GM21360 (cell line): ENCODE results near the gene GPBAR1.

Experiments
- ATAC-seq: cut with Tn5 transposase; IDR thresholded peaks from one replicate; pipeline ENCODE4 v1.9.1; 2021; ENCODE audit warnings: mild to moderate bottlenecking, moderate library complexity; ENCODE audit not compliant: unreplicated experiment

The GPBAR1 gene

GRCh38 chr2:218238887-218239286, 21.9 kb upstream of the GPBAR1 start:
- ATAC-seq = no peak

GRCh38 chr2:218244204-218244603, 16.6 kb upstream of the GPBAR1 start:
- no peak for ATAC-seq

- no peak for ATAC-seq
Observed at GRCh38 chr2:218244665-218245064, 16.1 kb upstream of the GPBAR1 start.

- no peak for ATAC-seq
Observed at GRCh38 chr2:218245214-218245613, 15.6 kb upstream of the GPBAR1 start.

GRCh38 chr2:218249691-218250090, 11.1 kb upstream of the GPBAR1 start:
- no peak for ATAC-seq

GRCh38 chr2:218252509-218253231, 8.1 kb upstream of the GPBAR1 start:
- ATAC-seq = no peak

- ATAC-seq = no peak
Observed at GRCh38 chr2:218253232-218253625, 7.6 kb upstream of the GPBAR1 start.

- no peak for ATAC-seq
Observed at GRCh38 chr2:218255446-218255845, 5.4 kb upstream of the GPBAR1 start.

DNA sequence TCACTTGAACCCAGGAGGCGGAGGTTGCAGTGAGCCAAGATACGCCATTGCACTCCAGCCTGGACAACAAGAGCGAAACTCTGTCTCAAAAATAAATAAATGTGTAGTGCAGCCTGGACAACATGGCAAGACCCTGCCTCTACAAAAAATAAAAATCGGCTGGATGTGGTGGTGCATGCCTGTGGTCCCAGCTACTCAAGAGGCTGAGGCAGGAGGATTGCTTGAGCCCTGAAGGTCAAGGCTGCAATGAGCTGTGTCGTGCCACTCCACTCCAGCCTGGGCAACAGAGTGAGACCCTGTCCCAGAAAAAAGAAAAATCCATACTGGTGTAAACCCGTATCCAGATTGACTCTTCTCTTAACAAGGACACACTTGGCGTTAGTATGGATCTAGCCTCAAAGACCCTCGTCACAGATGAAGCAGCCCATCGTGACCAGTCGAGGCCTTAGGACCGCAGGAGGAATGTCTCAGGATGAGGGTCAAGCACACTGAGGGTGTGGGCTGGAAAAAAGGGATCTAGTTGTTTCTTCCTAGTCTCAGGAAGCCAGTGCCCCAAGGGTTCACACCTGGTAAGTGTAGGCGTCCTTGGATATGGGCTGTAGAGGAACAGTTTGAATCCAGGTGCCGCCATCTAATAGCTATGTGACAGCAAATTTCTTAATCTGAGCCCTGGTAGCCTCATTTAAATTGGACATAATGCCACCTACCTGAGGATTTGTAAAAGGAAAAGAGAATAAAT, 4.0 kb upstream of the GPBAR1 start:
- no peak for ATAC-seq

- peak; percentile 85 for ATAC-seq
Observed at GRCh38 chr2:218257390-218257981, 3.3 kb upstream of the GPBAR1 start.

DNA sequence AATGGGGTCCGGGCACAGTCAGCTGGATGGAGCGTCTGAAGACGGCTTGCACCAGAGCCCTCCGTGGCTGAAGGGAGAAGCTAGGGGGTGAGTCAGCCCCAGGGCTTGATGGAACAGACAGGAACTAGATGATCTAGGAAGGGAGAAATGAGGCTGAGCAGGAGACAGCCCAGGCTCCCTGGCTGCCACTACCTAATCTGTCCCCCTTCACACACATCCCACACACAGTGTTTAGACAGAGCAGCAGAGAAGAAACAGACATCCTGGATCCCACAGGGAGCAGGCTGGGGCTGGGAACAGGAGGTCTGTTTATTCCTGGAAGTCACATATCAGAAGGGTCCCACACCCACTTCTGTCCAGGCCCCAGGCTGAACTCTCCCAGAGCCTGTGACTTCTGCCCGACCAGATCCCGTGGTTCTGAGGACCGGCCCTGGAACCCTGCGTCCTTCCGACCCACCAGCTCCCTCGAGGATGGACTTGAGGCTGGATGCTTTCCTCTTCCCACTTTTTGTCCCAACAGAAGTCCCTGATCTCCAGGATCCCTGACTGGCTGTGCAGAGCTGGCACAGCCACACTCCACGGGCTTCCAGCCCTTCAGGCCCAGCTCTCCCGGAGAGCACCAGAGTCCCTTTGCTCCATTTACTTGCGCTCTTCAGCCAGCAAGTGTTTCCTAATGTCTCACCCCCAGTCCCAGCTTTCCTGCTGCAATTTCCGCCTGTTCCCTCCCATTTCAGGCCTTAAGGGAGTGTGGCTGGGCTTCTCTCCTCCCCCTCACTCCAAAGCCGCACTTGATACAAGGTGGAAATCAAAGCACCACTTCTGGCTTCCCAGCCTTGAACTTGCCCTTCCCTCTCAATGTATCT, 1.5 kb upstream of the GPBAR1 start:
- no peak for ATAC-seq

DNA sequence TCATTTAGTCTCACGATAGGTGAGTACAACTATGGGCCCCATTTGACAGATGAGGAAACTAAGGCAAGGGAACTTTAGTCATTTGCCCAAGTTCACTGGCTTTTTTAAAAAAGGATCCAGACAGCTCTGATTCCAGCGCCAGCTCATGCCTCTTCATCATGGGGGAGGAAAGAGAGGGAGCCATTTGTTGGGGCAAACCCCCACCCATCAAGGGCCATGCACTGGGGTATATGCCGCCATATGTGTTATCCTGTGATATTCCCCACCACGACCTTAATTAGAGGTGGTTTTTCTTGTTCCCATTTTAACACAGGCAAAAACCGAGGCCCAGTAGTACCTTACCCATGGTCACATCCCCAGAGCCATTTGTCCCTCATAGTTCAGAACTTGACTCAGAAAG, 649 bp upstream of the GPBAR1 start:
- ATAC-seq = no peak

DNA sequence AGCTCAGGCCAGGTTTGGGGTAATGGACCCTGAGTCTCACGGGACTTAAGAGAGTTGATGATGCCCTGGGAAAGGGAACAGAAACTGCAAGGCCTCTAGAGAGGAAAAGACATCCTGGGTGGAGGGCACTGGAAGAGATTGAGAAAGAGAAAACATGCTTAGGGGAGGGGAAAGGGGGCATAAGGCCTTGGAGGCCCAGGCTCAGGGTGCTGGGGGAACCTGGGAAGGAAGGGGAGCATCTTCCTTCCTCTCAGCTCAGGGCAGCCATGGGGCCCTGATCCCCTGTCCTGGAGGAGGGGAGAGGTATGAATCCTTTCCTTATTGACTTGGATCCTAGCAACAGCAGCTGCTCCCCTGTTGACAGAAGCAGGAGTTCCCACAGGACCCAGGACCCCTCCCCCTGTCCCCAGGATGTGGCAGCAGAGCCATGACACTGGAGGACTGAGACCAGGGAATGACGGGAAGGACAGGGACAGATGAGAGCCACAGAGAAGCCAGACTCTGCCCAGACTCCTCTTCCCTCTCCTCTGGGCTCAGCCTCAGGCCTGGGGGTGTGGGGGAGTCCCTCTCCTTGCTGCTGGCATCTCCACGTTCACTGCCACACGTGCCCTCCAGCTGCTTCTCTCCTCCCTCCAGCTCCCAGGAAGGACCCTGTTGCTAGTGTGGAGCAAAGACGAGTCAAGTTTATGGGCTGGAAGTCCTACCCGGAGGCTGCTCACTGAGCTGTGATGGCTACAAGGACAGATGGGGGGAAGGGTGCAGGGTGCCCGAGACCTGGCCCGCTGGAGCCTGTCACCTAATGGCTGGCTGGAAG, 815 bp downstream of the GPBAR1 start:
- no peak for ATAC-seq

- ATAC-seq = no peak
Observed at GRCh38 chr2:218262237-218262600, 1.4 kb downstream of the GPBAR1 start.

- ATAC-seq = no peak
Observed at GRCh38 chr2:218262631-218263586, 2.1 kb downstream of the GPBAR1 start.

DNA sequence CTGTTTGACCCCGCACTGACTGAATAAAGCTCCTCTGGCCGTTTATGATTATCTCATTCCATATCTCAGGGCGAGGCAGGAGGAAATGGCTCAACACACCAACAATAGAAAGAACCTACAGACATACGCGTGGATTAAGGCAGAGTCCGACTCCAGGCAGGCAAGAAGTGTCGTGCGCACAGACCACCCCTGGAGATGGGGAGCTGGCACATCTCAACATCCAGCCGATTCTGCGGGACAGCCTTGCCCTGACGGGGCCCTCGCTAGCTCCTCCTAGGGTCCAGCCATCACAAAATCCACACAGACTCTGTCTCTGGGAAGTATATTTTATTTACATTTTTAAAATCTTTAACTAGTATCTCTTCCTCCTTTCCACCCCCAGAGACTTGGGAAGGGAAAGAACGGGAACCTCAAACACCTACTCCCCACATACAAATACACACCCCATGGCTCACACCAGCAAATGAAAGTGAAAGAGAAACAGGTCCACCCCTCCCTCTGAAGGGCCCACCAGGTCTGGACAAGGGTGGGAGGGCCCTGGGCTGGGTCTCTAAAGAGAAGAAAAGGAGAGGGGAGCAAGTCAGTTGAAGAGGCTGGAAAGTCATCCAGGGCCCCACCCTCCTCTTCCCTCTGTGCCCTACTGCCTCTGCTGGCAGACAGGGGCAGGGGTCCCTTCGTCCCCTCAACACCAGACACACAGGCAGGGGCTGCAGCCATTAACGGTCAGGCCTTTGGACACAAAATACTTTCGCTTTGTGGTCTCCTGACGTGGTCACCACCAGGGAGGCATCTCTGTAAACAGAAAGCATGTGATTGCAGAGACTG, 3.2 kb downstream of the GPBAR1 start:
- no peak for ATAC-seq

DNA sequence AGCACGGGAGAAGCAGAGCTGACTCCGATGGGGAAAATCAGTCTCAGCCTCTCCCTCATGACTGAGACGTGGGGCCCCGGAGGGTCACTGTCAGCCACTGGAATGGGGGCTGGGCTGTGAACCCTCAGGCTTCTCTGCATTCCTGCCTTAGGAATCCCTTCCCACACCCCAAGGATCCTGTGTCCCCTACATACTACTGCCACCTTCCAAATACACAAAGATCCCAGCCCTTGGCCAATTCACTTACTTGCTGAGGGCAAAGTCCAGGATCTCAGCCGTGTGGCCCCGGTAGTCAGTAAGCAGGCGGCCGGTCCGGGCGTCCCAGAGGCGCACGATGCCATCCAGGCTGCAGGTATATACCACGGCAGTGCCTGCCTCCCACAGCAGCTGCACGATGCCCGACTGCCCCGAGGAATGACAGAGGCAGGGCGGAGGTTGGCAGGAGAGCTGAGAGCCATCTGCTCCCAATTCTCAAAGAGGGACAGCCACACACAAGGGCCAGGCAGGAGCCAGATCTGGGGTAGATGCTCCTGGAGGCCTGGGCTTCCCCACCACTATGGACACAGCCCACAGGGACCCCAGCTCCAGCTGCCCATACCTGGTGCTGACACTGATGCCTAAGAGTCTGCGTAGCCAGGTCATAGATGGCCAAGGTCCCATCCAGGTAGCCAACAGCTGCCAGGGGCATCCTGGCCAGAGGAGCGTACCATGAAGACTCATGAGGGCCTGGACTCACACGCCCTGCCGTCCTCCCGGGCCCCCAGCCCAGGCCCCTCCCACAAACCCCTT, 4.2 kb downstream of the GPBAR1 start:
- ATAC-seq = no peak

DNA sequence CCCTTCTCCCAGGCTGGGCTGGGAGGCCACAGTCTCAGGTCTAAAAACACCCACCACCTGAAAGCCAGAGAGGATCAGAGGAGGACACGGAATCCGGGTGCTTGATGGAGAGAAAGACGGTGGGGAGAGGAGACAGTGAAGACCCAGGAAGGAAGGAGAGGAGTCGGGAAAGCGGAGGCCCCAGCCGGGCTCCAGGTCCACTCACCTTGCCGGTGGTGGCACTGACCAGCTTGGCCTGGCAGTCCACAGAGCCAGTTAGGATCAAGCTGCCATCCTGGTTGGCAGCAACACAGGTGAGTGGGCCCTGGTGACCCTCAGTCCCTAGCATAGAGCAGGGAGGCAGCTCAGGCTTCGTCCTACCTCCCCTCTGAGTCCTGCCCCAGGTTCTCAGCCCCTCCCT, 4.8 kb downstream of the GPBAR1 start:
- no peak for ATAC-seq
